Gastroesophageal sphincter (tissue), 4 donors: Measurements from ENCODE around the gene KCNQ4. TPM values are rescaled to one million over a fixed set of nuclear protein-coding genes. Genes with fewer than 3 reads are reported as not detected.

Experiments used
- ATAC-seq: fragments of 150-250 bp; one replicate; pipeline ENCODE4 v1.9.1; 2016; ENCODE audit warnings: mild to moderate bottlenecking, moderate library complexity
- H3K27ac ChIP-seq, 4 donors: fragments of 200-600 bp; sonication (generic) in 3 of 4; 1 replicate in 3 of 4; 2 replicates in 1 of 4; pipeline ENCODE4 v1.5.1; 2016 to 2019
- H3K27me3 ChIP-seq: fragments of 200-600 bp; sonication (generic); one replicate; pipeline ENCODE4 v1.5.1; 2019
- H3K36me3 ChIP-seq, 2 donors: fragments of 200-600 bp; sonication (generic); one replicate each; pipeline ENCODE4 v1.5.1; 2019; ENCODE audit warnings: control low read depth in 1 of 2
- H3K4me1 ChIP-seq, 3 donors: fragments of 200-600 bp; sonication (generic); 1 replicate in 2 of 3; 2 replicates in 1 of 3; pipeline ENCODE4 v1.5.1; 2016 to 2019; ENCODE audit warnings: control low read depth in 2 of 3
- H3K4me3 ChIP-seq, 2 donors: fragments of 200-600 bp; sonication (generic); one replicate each; pipeline ENCODE4 v1.5.1; 2019; ENCODE audit warnings: mild to moderate bottlenecking in 1 of 2, moderate library complexity in 1 of 2
- H3K9me3 ChIP-seq, 3 donors: fragments of 200-600 bp; sonication (generic); one replicate each; pipeline ENCODE4 v1.5.1; 2017 to 2019; ENCODE audit warnings: control low read depth in 2 of 3
- EP300 ChIP-seq: sonication (generic); formaldehyde crosslinking; IDR thresholded peaks from one replicate; pipeline ENCODE4 v1.6.1; 2017; ENCODE audit warnings: antibody characterized with exemption, mild to moderate bottlenecking
- POLR2A ChIP-seq, 2 donors: fragments of 450-650 bp; IDR thresholded peaks; one replicate each; pipeline ENCODE4 v1.6.1; 2017; ENCODE audit warnings: antibody characterized with exemption in 2 of 2, mild to moderate bottlenecking in 2 of 2, moderate library complexity in 1 of 2
- POLR2AphosphoS5 ChIP-seq: sonication (generic); formaldehyde crosslinking; IDR thresholded peaks from one replicate; pipeline ENCODE4 v1.6.1; 2017; ENCODE audit warnings: antibody characterized with exemption
- WGBS, 2 donors: methylation state at CpG; one replicate each; pipeline ENCODE4 v1.1.5; 2018; ENCODE audit warnings: low coverage in 1 of 2; 5-methylcytosine and 5-hydroxymethylcytosine counted together
- total RNA-seq, 4 donors: library from RNA; depleted of rRNA; stranded (reverse); fragments of >200 nt; gene quantifications; one replicate each; pipeline ENCODE4 v1.1.0, GENCODE V29; 2016
- TF ChIP-seq, protein P1 (sequence below), 4 experiments: fragments of 200-600 bp in 2 of 4; fragments of 450-650 bp in 2 of 4; sonication (generic) in 1 of 4; IDR thresholded peaks; one replicate each; pipeline ENCODE4 v1.5.1; 2017 to 2019; ENCODE audit warnings: antibody characterized with exemption in 4 of 4, mild to moderate bottlenecking in 2 of 4, moderate library complexity in 2 of 4

The KCNQ4 gene
- total RNA-seq, 4 donors from 2014 or later: 6.1 to 25.5 (median 10.2) TPM

GRCh38 chr1:40847023-40847745 lies 63.6 kb downstream of the KCNQ4 start:
- Histone ChIP-seq H3K4me1 (peaks cover 0 to 21% (median 0%) of the 10 kb centered on the region in 3 donors), H3K36me3 (no peaks in the 10 kb centered on the region), H3K4me3 (no peak overlapping the region), H3K27me3 (no peaks in the 10 kb centered on the region), H3K27ac (no peak overlapping the region), H3K9me3 (no peaks in the 10 kb centered on the region)
- WGBS, 2 donors: 68 to 77% methylated on average over 2 to 3 of the region's 6 CpGs
- no peak for ATAC-seq
- TF ChIP-seq, protein P1, sequence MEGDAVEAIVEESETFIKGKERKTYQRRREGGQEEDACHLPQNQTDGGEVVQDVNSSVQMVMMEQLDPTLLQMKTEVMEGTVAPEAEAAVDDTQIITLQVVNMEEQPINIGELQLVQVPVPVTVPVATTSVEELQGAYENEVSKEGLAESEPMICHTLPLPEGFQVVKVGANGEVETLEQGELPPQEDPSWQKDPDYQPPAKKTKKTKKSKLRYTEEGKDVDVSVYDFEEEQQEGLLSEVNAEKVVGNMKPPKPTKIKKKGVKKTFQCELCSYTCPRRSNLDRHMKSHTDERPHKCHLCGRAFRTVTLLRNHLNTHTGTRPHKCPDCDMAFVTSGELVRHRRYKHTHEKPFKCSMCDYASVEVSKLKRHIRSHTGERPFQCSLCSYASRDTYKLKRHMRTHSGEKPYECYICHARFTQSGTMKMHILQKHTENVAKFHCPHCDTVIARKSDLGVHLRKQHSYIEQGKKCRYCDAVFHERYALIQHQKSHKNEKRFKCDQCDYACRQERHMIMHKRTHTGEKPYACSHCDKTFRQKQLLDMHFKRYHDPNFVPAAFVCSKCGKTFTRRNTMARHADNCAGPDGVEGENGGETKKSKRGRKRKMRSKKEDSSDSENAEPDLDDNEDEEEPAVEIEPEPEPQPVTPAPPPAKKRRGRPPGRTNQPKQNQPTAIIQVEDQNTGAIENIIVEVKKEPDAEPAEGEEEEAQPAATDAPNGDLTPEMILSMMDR (IDR thresholded peaks at IDR 0.05): no peak
- no peak for TF ChIP-seq POLR2A (IDR thresholded peaks at IDR 0.05)
- no peak for TF ChIP-seq POLR2AphosphoS5
- TF ChIP-seq EP300: no peak

DNA sequence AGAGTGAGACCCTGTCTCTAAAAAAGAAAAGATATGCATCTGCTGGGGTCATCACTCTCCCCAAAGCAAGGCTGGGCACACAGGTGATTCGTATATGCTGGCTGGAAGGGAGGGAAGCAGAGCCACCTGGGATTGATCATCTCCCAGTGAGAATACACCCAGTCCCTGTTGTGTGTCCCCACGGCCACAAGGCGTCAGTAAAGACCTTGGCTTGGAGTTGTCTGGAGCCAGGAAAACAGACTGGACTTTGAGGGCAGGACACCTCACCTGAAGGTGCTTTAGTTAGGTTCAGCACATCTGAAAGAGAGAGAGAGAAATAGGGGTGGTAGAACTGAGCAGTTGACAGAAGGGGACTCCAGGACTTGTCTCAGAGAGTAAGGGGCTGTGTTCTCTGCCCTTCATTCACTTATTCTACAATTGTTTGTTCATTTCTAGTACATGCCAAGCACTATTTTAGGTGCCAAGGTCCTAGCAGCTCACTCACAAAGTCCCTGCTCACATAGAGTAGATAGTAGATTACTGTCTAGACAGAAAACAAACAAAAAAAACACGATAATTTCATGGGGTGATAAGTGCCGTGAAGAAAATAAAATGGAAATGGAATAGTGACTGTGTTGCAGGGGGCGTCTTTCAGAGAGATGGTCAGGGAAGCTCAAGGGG lies 65.1 kb downstream of the KCNQ4 start:
- Histone ChIP-seq H3K4me3 (no peak overlapping the region), H3K4me1 (peaks cover 0 to 21% (median 0%) of the 10 kb centered on the region in 3 donors), H3K9me3 (no peaks in the 10 kb centered on the region), H3K27me3 (no peaks in the 10 kb centered on the region), H3K36me3 (no peaks in the 10 kb centered on the region), H3K27ac (no peak overlapping the region)
- ATAC-seq: peak; percentile 53
- WGBS, 2 donors: 54 to 59% methylated on average over 4 to 6 of the region's 6 CpGs
- TF ChIP-seq POLR2AphosphoS5: no peak
- TF ChIP-seq, protein P1 (IDR thresholded peaks at IDR 0.05): peak; percentile 64 to 86 (median 86)
- TF ChIP-seq POLR2A (IDR thresholded peaks at IDR 0.05): no peak
- TF ChIP-seq EP300: no peak

GRCh38 chr1:40849801-40850592 lies 66.4 kb downstream of the KCNQ4 start:
- peak; percentile 86 for ATAC-seq
- no peak overlapping the region for H3K27ac ChIP-seq
- H3K4me3 ChIP-seq: no peak overlapping the region
- H3K9me3 ChIP-seq: no peaks in the 10 kb centered on the region
- H3K27me3 ChIP-seq: no peaks in the 10 kb centered on the region
- WGBS, 2 donors: 5 to 8% methylated on average over 8 to 10 of the region's 12 CpGs
- no peaks in the 10 kb centered on the region for H3K36me3 ChIP-seq
- H3K4me1 ChIP-seq: peaks cover 0 to 15% (median 0%) of the 10 kb centered on the region in 3 donors
- no peak for TF ChIP-seq POLR2A (IDR thresholded peaks at IDR 0.05)
- no peak for TF ChIP-seq EP300
- TF ChIP-seq, protein P1 (IDR thresholded peaks at IDR 0.05): peak; percentile 87 to 95 (median 94)
- no peak for TF ChIP-seq POLR2AphosphoS5

DNA sequence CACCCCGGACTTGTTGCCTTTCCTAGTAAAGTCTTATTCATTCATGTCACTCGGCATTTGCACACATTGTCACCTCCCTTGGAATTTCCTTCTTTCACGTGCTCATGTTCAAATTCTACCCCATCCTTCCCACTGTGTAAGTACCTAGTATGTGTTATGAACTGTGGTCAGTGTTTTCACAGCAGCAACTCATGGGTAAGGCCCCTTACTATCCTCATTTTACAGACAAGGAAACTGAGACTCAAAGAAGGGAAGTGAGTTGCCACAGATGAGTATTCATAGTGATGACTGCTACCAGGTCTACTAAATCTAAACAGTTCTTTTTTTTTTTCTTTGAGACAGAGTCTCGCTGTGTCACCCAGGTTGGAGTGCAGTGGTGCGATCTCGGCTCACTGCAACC lies 68.1 kb downstream of the KCNQ4 start:
- Histone ChIP-seq H3K36me3 (no peaks in the 10 kb centered on the region), H3K4me1 (peaks cover 0 to 5% (median 0%) of the 10 kb centered on the region in 3 donors), H3K27ac (no peak overlapping the region), H3K4me3 (no peak overlapping the region), H3K27me3 (no peaks in the 10 kb centered on the region), H3K9me3 (no peaks in the 10 kb centered on the region)
- TF ChIP-seq, protein P1 (IDR thresholded peaks at IDR 0.05): no peak
- TF ChIP-seq POLR2AphosphoS5 (no peak), POLR2A (IDR thresholded peaks at IDR 0.05) (no peak), EP300 (no peak)
- 80 to 91% methylated on average over 5 to 6 of the region's 6 CpGs for WGBS, 2 donors
- no peak for ATAC-seq
